Neuronal stem cell (in vitro differentiated cells): Measurements from ENCODE around the gene ASF1B.

Source experiments
- DNase-seq: peaks from one replicate; pipeline ENCODE4 v3.0.0-alpha.2; 2013; ENCODE audit warnings: low spot score
- H2AFZ ChIP-seq: one replicate; pipeline ENCODE4 v1.6.1; 2013; ENCODE audit warnings: mild to moderate bottlenecking, low read length, inconsistent platforms
- H2AK5ac ChIP-seq: 2 replicates; pipeline ENCODE4 v1.6.1; 2013; ENCODE audit warnings: low read depth, mild to moderate bottlenecking, inconsistent platforms, low read length, moderate library complexity, mixed read lengths
- H2BK120ac ChIP-seq: 2 replicates; pipeline ENCODE4 v1.6.1; 2013; ENCODE audit warnings: low read depth, mild to moderate bottlenecking, inconsistent platforms, low read length, moderate library complexity, mixed read lengths
- H2BK12ac ChIP-seq: one replicate; pipeline ENCODE4 v1.6.1; 2013; ENCODE audit warnings: low read length, inconsistent platforms
- H2BK15ac ChIP-seq: 2 replicates; pipeline ENCODE4 v1.6.1; 2013; ENCODE audit warnings: mild to moderate bottlenecking, low read length, inconsistent platforms, mixed read lengths
- H2BK5ac ChIP-seq: one replicate; pipeline ENCODE4 v1.6.1; 2013; ENCODE audit warnings: inconsistent platforms, mild to moderate bottlenecking, low read length, moderate library complexity
- H3K14ac ChIP-seq: one replicate; pipeline ENCODE4 v1.6.1; 2013; ENCODE audit warnings: low read length, inconsistent platforms
- H3K18ac ChIP-seq: 2 replicates; pipeline ENCODE4 v1.6.1; 2013; ENCODE audit warnings: low read length, inconsistent platforms
- H3K23ac ChIP-seq: 2 replicates; pipeline ENCODE4 v1.6.1; 2013; ENCODE audit warnings: low read depth, mild to moderate bottlenecking, mixed read lengths, low read length, inconsistent platforms; ENCODE audit not compliant: poor library complexity
- H3K27ac ChIP-seq: replicated peaks from 3 replicates; pipeline ENCODE4 v1.5.1; 2013; ENCODE audit warnings: low read length, inconsistent platforms
- H3K27me3 ChIP-seq, 3 experiments: 2 replicates each; pipeline ENCODE4 v1.6.1; 2013; ENCODE audit warnings: low read length in 3 of 3, mild to moderate bottlenecking in 2 of 3, inconsistent platforms in 1 of 3, low read depth in 1 of 3, mixed read lengths in 1 of 3, moderate library complexity in 1 of 3; ENCODE audit not compliant: control insufficient read depth in 3 of 3, insufficient read depth in 3 of 3
- H3K36me3 ChIP-seq, 2 donors: replicated peaks in 1 of 2; 2 replicates each; pipeline ENCODE4 v1.6.1; 2013; ENCODE audit warnings: low read length in 2 of 2; ENCODE audit not compliant: control insufficient read depth in 2 of 2, insufficient read depth in 2 of 2
- H3K4ac ChIP-seq: 2 replicates; pipeline ENCODE4 v1.6.1; 2013; ENCODE audit warnings: inconsistent platforms, mild to moderate bottlenecking, low read length, moderate library complexity
- H3K4me1 ChIP-seq, 2 donors: 1 replicate in 1 of 2; 2 replicates in 1 of 2; pipeline ENCODE4 v1.6.1; 2013; ENCODE audit warnings: low read length in 2 of 2, low read depth in 1 of 2; ENCODE audit not compliant: control insufficient read depth in 2 of 2, insufficient read depth in 1 of 2
- H3K4me2 ChIP-seq: one replicate; pipeline ENCODE4 v1.6.1; 2013; ENCODE audit warnings: mild to moderate bottlenecking, low read length, inconsistent platforms; ENCODE audit not compliant: insufficient read depth, poor library complexity, severe bottlenecking
- H3K4me3 ChIP-seq, 2 donors: 2 replicates each; pipeline ENCODE4 v1.5.1; 2013; ENCODE audit warnings: low read length in 2 of 2, mild to moderate bottlenecking in 2 of 2, inconsistent platforms in 1 of 2, moderate library complexity in 1 of 2
- H3K79me1 ChIP-seq: one replicate; pipeline ENCODE4 v1.6.1; 2013; ENCODE audit warnings: low read depth, mild to moderate bottlenecking, inconsistent platforms, low read length, moderate library complexity
- H3K9ac ChIP-seq: one replicate; pipeline ENCODE4 v1.6.1; 2013; ENCODE audit warnings: mild to moderate bottlenecking, low read depth, low read length, inconsistent platforms; ENCODE audit not compliant: poor library complexity
- H3K9me3 ChIP-seq, 2 donors: replicated peaks in 1 of 2; 2 replicates each; pipeline versions ENCODE3 to v1.6.1; 2013; ENCODE audit warnings: low read length in 2 of 2, mild to moderate bottlenecking in 2 of 2, inconsistent platforms in 1 of 2, low read depth in 1 of 2, mixed read lengths in 1 of 2, moderate library complexity in 1 of 2; ENCODE audit not compliant: control insufficient read depth in 2 of 2, insufficient read depth in 1 of 2
- H4K8ac ChIP-seq: one replicate; pipeline ENCODE4 v1.6.1; 2013; ENCODE audit warnings: low read depth, mild to moderate bottlenecking, inconsistent platforms, low read length, moderate library complexity
- H4K91ac ChIP-seq: one replicate; pipeline ENCODE4 v1.6.1; 2013; ENCODE audit warnings: low read length, low read depth, mild to moderate bottlenecking, inconsistent platforms; ENCODE audit not compliant: poor library complexity
- WGBS, 2 donors: extraction: QIAGEN DNeasy Blood & Tissue Kit; methylation state at CpG; one replicate each; pipeline ENCODE4 v1.1.7; 2013; ENCODE audit warnings: missing lambda C conversion rate in 2 of 2, mixed read lengths in 1 of 2; ENCODE audit not compliant: insufficient read length in 2 of 2, insufficient replicate concordance in 1 of 2; ENCODE audit errors: extremely low coverage in 2 of 2; 5-methylcytosine and 5-hydroxymethylcytosine counted together

ASF1B gene

DNA sequence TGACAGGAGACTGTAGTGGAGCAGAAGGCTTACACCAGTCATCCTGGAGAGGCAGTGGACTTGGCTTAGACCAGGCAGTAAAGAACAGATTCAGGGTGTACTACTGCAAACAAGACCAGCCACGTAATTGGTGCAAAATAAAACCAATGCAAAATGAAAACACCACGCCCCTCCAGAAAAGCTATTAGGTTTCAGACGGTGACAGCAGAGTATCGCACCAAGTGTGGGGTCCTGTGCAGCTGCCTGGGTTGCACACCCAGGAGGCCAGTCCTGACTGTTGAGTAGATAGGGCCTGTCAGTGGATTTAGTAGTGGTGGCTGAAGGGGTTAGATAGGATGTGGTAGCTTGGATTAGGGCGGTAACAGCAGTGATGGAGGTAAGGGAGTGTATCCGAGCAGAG, 13.5 kb downstream of the ASF1B start:
- H3K4ac ChIP-seq = no peak overlapping the region
- H2BK15ac ChIP-seq = no peak overlapping the region
- H2BK120ac ChIP-seq = no peak overlapping the region
- H3K18ac ChIP-seq = no peak overlapping the region
- peaks cover 26 to 76% of the 10 kb centered on the region in 2 donors for H3K36me3 ChIP-seq
- no peak overlapping the region for H3K27ac ChIP-seq
- no peak overlapping the region for H3K9ac ChIP-seq
- no peak overlapping the region for H3K4me2 ChIP-seq
- H3K9me3 ChIP-seq = no peaks in the 10 kb centered on the region
- no peak overlapping the region for H2BK5ac ChIP-seq
- H3K79me1 ChIP-seq = no peaks in the 10 kb centered on the region
- H3K14ac ChIP-seq = no peak overlapping the region
- no peak overlapping the region for H4K8ac ChIP-seq
- no peak for DNase-seq
- H3K27me3 ChIP-seq = no peaks in the 10 kb centered on the region
- no peak overlapping the region for H3K23ac ChIP-seq
- no peak overlapping the region for H2AK5ac ChIP-seq
- H3K4me1 ChIP-seq = peaks cover 9 to 14% of the 10 kb centered on the region in 2 donors
- no peak overlapping the region for H2BK12ac ChIP-seq
- no peak overlapping the region for H3K4me3 ChIP-seq
- WGBS, 2 donors = no CpG with 5 or more reads among the region's 6 CpGs
- H2AFZ ChIP-seq = no peak overlapping the region
- no peak overlapping the region for H4K91ac ChIP-seq

GRCh38 chr19:14120497-14120780, 15.9 kb downstream of the ASF1B start:
- Histone ChIP-seq H4K8ac (no peak overlapping the region), H2BK5ac (peak overlapping the region; percentile 33), H2AFZ (no peak overlapping the region), H3K4ac (no peak overlapping the region), H3K9me3 (no peaks in the 10 kb centered on the region), H3K4me3 (peak overlapping the region in 1 of 2 donors; percentile 17), H3K36me3 (peaks cover 21 to 54% of the 10 kb centered on the region in 2 donors), H3K27ac (no peak overlapping the region), H3K27me3 (no peaks in the 10 kb centered on the region), H4K91ac (no peak overlapping the region), H3K9ac (no peak overlapping the region), H3K14ac (no peak overlapping the region), H3K23ac (no peak overlapping the region), H2BK15ac (no peak overlapping the region), H3K4me1 (peaks cover 12 to 25% of the 10 kb centered on the region in 2 donors), H2BK12ac (no peak overlapping the region), H3K4me2 (no peak overlapping the region), H3K18ac (no peak overlapping the region), H2BK120ac (no peak overlapping the region), H2AK5ac (no peak overlapping the region), H3K79me1 (no peaks in the 10 kb centered on the region)
- DNase-seq = no peak
- whole genome bisulfite sequencing, 2 donors = no CpG with 5 or more reads among the region's 7 CpGs

GRCh38 chr19:14119644-14120496, 16.5 kb downstream of the ASF1B start:
- Histone ChIP-seq H3K9ac (peak overlapping the region; percentile 22), H2BK5ac (peak overlapping the region; percentile 33), H3K4me2 (no peak overlapping the region), H3K14ac (no peak overlapping the region), H2BK120ac (no peak overlapping the region), H3K4me3 (no peak overlapping the region), H2BK12ac (no peak overlapping the region), H3K9me3 (no peaks in the 10 kb centered on the region), H2AK5ac (peak overlapping the region; percentile 25), H3K79me1 (no peaks in the 10 kb centered on the region), H2AFZ (no peak overlapping the region), H3K23ac (no peak overlapping the region), H3K18ac (no peak overlapping the region), H3K4ac (no peak overlapping the region), H3K27ac (no peak overlapping the region), H3K27me3 (no peaks in the 10 kb centered on the region), H3K36me3 (peaks cover 17 to 49% of the 10 kb centered on the region in 2 donors), H3K4me1 (peaks cover 12 to 25% of the 10 kb centered on the region in 2 donors), H4K91ac (no peak overlapping the region), H4K8ac (no peak overlapping the region), H2BK15ac (no peak overlapping the region)
- no CpG with 5 or more reads among the region's 7 CpGs for WGBS, 2 donors
- no peak for DNase-seq

GRCh38 chr19:14119146-14119545, 17.2 kb downstream of the ASF1B start:
- Histone ChIP-seq H3K4me3 (peak overlapping the region in 1 of 2 donors; percentile 82), H2AK5ac (no peak overlapping the region), H3K4me2 (no peak overlapping the region), H3K27me3 (no peaks in the 10 kb centered on the region), H2BK12ac (no peak overlapping the region), H3K9ac (peak overlapping the region; percentile 92), H3K27ac (peak overlapping the region; percentile 95), H2BK5ac (no peak overlapping the region), H2AFZ (no peak overlapping the region), H3K4me1 (peaks cover 12 to 25% of the 10 kb centered on the region in 2 donors), H4K91ac (no peak overlapping the region), H3K9me3 (no peaks in the 10 kb centered on the region), H2BK15ac (no peak overlapping the region), H3K79me1 (no peaks in the 10 kb centered on the region), H3K36me3 (peaks cover 12 to 41% of the 10 kb centered on the region in 2 donors), H3K23ac (no peak overlapping the region), H3K4ac (no peak overlapping the region), H3K18ac (no peak overlapping the region), H2BK120ac (no peak overlapping the region), H4K8ac (no peak overlapping the region), H3K14ac (no peak overlapping the region)
- no peak for DNase-seq
- WGBS, 2 donors = no CpG with 5 or more reads among the region's 3 CpGs
